PC-9 (cell line): Measurements from ENCODE around the gene MUSTN1.

Experiments used
- EZH2 ChIP-seq: fragments of 200-600 bp; sonication (generic); IDR thresholded peaks from 2 replicates; pipeline ENCODE4 v1.8.0; 2017; ENCODE audit warnings: antibody characterized with exemption, low read depth
- TF ChIP-seq, protein P1 (sequence below): fragments of 200-600 bp; sonication (generic); conservative IDR thresholded peaks from 2 replicates; pipeline ENCODE4 v1.6.1; 2017; ENCODE audit warnings: mixed run types, antibody characterized with exemption, mild to moderate bottlenecking, moderate library complexity

DNA sequence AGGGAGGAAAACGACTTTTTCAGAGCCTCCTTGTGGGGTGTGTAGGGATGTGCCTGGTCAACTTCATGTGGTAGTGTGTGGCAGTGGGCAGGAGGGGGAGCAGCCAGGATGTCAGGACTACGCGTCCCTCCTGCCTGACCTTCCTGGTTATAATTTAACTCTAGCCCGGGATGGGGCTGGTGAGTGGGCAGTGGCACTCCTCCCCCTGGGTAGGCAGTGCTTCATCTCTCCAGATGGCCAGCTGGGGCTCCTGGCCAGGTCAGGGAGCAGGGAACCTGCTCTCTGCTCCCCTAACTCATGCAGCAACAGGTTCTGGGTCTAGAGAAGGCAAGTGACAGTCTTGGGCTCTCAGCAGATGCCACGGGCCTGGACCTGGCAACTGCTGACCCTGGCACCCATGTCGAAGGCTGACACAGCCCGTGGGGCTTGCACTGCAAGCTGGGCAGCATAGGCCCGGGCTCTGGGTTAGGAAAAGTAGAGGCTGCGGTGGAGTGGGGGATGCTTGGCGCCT lies 6.9 kb downstream of the MUSTN1 start:
- TF ChIP-seq, protein P1, sequence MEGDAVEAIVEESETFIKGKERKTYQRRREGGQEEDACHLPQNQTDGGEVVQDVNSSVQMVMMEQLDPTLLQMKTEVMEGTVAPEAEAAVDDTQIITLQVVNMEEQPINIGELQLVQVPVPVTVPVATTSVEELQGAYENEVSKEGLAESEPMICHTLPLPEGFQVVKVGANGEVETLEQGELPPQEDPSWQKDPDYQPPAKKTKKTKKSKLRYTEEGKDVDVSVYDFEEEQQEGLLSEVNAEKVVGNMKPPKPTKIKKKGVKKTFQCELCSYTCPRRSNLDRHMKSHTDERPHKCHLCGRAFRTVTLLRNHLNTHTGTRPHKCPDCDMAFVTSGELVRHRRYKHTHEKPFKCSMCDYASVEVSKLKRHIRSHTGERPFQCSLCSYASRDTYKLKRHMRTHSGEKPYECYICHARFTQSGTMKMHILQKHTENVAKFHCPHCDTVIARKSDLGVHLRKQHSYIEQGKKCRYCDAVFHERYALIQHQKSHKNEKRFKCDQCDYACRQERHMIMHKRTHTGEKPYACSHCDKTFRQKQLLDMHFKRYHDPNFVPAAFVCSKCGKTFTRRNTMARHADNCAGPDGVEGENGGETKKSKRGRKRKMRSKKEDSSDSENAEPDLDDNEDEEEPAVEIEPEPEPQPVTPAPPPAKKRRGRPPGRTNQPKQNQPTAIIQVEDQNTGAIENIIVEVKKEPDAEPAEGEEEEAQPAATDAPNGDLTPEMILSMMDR = no peak
- no peak for TF ChIP-seq EZH2
